A673 (cell line): ENCODE measurements around the gene MGP.

Experiments
- CTCF ChIP-seq: fragments of 300-800, 200-600 bp; sonication (generic); conservative IDR thresholded peaks from 2 replicates; pipeline ENCODE4 v1.5.1; 2017; ENCODE audit warnings: low read depth, mild to moderate bottlenecking, antibody characterized with exemption, low read length, moderate library complexity, mixed read lengths
- EZH2 ChIP-seq: fragments of 200-600 bp; sonication (generic); IDR thresholded peaks from 2 replicates; pipeline ENCODE4 v1.6.1; 2017; ENCODE audit warnings: borderline replicate concordance, low read depth, mild to moderate bottlenecking, mixed read lengths, antibody characterized with exemption, low read length; ENCODE audit not compliant: poor library complexity, severe bottlenecking

GRCh38 chr12:14935031-14935430, 49.4 kb upstream of the MGP start:
- TF ChIP-seq CTCF (no peak), EZH2 (no peak)
